HEK293 (cell line): ENCODE measurements around the gene ESRRA.
A peak's percentile ranks its signal among the peaks of the same experiment; 100 is the strongest.

Source experiments
- GLIS1 ChIP-seq: fragments of 450-650 bp; formaldehyde crosslinking; IDR thresholded peaks from 2 replicates; pipeline ENCODE4 v1.5.1; 2016; ENCODE audit warnings: missing biosample characterization, missing genetic modification characterization
- KLF16 ChIP-seq: fragments of 450-650 bp; formaldehyde crosslinking; IDR thresholded peaks from 2 replicates; pipeline ENCODE4 v1.5.1; 2017; ENCODE audit warnings: missing biosample characterization, missing genetic modification characterization
- KLF7 ChIP-seq: fragments of 450-650 bp; formaldehyde crosslinking; IDR thresholded peaks from 2 replicates; pipeline ENCODE4 v1.5.1; 2016; ENCODE audit warnings: missing biosample characterization, missing genetic modification characterization, borderline replicate concordance
- PATZ1 ChIP-seq: fragments of 450-650 bp; formaldehyde crosslinking; IDR thresholded peaks from 2 replicates; pipeline ENCODE4 v1.5.1; 2016; ENCODE audit warnings: missing biosample characterization, missing genetic modification characterization
- SP3 ChIP-seq: fragments of 450-650 bp; formaldehyde crosslinking; IDR thresholded peaks from 2 replicates; pipeline ENCODE4 v1.5.1; 2016; ENCODE audit warnings: missing biosample characterization, missing genetic modification characterization
- ZFP37 ChIP-seq: fragments of 450-650 bp; formaldehyde crosslinking; IDR thresholded peaks from 2 replicates; pipeline ENCODE4 v1.5.1; 2016; ENCODE audit warnings: missing biosample characterization, missing genetic modification characterization
- ZNF114 ChIP-seq: fragments of 450-650 bp; formaldehyde crosslinking; IDR thresholded peaks from 2 replicates; pipeline ENCODE4 v1.5.0; 2017; ENCODE audit warnings: missing biosample characterization, missing genetic modification characterization
- ZNF2 ChIP-seq: fragments of 450-650 bp; formaldehyde crosslinking; IDR thresholded peaks from 2 replicates; pipeline ENCODE4 v1.5.1; 2016; ENCODE audit warnings: missing biosample characterization, missing genetic modification characterization
- ZNF202 ChIP-seq: fragments of 450-650 bp; formaldehyde crosslinking; IDR thresholded peaks from 2 replicates; pipeline ENCODE4 v1.5.1; 2016; ENCODE audit warnings: missing biosample characterization, missing genetic modification characterization, borderline replicate concordance
- ZNF211 ChIP-seq: fragments of 450-650 bp; formaldehyde crosslinking; IDR thresholded peaks from 2 replicates; pipeline ENCODE4 v1.5.1; 2016; ENCODE audit warnings: low read depth, missing biosample characterization, missing genetic modification characterization
- ZNF362 ChIP-seq: fragments of 450-650 bp; formaldehyde crosslinking; IDR thresholded peaks from 2 replicates; pipeline ENCODE4 v1.5.1; 2016; ENCODE audit warnings: missing biosample characterization, missing genetic modification characterization
- ZNF488 ChIP-seq: fragments of 450-650 bp; formaldehyde crosslinking; IDR thresholded peaks from 2 replicates; pipeline ENCODE4 v1.5.1; 2016; ENCODE audit warnings: missing biosample characterization, missing genetic modification characterization
- ZNF529 ChIP-seq: fragments of 450-650 bp; formaldehyde crosslinking; IDR thresholded peaks from 2 replicates; pipeline ENCODE4 v1.5.1; 2017; ENCODE audit warnings: missing genetic modification characterization, missing biosample characterization; ENCODE audit not compliant: insufficient replicate concordance
- ZNF677 ChIP-seq: fragments of 450-650 bp; IDR thresholded peaks from 2 replicates; pipeline ENCODE4 v1.5.0; 2018; ENCODE audit warnings: missing biosample characterization, mild to moderate bottlenecking, missing genetic modification characterization, moderate library complexity
- ZNF777 ChIP-seq: fragments of 450-650 bp; formaldehyde crosslinking; IDR thresholded peaks from 2 replicates; pipeline ENCODE4 v1.5.1; 2017; ENCODE audit warnings: missing biosample characterization, missing genetic modification characterization, borderline replicate concordance
- ZSCAN16 ChIP-seq: fragments of 450-650 bp; formaldehyde crosslinking; IDR thresholded peaks from 2 replicates; pipeline ENCODE4 v1.5.1; 2016; ENCODE audit warnings: missing biosample characterization, missing genetic modification characterization
- TF ChIP-seq, protein P1 (sequence below): fragments of 450-650 bp; formaldehyde crosslinking; IDR thresholded peaks from 2 replicates; pipeline ENCODE4 v1.5.1; 2016; ENCODE audit warnings: missing biosample characterization, missing genetic modification characterization, low read depth
- TF ChIP-seq, protein P2 (sequence below): fragments of 450-650 bp; formaldehyde crosslinking; IDR thresholded peaks from 2 replicates; pipeline ENCODE4 v1.5.1; 2016; ENCODE audit warnings: missing biosample characterization, missing genetic modification characterization
- TF ChIP-seq, protein P3 (sequence below): fragments of 450-650 bp; formaldehyde crosslinking; optimal IDR thresholded peaks from 2 replicates; pipeline ENCODE3; 2016; ENCODE audit warnings: missing biosample characterization, mild to moderate bottlenecking, missing genetic modification characterization
- TF ChIP-seq, protein P4 (sequence below): fragments of 450-650 bp; formaldehyde crosslinking; IDR thresholded peaks from 2 replicates; pipeline ENCODE4 v1.5.1; 2016; ENCODE audit warnings: missing biosample characterization, missing genetic modification characterization
- TF ChIP-seq, protein P5 (sequence below): fragments of 450-650 bp; formaldehyde crosslinking; IDR thresholded peaks from 2 replicates; pipeline ENCODE4 v1.5.1; 2016; ENCODE audit warnings: missing biosample characterization, missing genetic modification characterization

ESRRA gene

DNA sequence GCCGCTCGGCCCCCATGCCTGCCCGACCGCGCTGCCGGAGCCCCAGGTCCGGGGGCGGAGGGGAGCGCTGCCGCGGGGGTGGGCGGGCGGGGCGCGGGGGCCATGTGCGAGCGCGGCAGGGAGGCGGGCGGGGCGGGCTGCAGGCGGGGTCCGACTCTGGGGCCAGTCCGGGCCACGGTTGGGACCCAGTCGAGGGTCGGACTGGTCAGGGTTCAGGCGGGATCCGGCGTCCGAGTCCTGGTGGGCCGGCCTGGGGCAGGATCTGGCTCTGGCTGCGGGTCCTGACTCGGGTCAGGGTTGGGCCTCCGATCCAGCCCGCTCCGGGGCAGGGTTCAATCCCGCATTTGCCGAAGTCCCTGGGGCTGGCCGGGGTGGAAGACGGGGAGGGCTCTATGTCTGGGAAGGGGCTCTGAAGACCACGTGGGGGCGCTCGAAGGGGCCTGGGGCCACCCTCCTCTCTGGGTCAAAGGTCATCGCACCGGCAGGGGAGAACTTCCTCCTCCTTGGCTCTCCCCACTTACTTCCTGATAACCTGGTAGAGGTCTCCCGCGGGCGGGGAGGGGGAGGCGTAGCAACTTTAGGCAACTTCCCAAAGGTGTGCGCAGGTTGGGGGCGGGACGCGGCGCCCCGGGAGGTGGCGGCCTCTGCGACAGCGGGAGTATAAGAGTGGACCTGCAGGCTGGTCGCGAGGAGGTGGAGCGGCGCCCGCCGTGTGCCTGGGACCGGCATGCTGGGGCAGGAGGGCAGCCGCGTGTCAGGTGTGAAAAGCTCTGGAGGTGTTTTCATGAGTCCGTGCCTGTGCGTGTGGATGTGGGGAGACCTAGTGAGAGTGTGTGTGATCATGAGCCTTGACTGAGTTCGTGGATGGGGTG is 603 bp downstream of the ESRRA start (continued):
- no peak for TF ChIP-seq ZNF488 (tag by site-specific recombination)
- TF ChIP-seq, protein P1, sequence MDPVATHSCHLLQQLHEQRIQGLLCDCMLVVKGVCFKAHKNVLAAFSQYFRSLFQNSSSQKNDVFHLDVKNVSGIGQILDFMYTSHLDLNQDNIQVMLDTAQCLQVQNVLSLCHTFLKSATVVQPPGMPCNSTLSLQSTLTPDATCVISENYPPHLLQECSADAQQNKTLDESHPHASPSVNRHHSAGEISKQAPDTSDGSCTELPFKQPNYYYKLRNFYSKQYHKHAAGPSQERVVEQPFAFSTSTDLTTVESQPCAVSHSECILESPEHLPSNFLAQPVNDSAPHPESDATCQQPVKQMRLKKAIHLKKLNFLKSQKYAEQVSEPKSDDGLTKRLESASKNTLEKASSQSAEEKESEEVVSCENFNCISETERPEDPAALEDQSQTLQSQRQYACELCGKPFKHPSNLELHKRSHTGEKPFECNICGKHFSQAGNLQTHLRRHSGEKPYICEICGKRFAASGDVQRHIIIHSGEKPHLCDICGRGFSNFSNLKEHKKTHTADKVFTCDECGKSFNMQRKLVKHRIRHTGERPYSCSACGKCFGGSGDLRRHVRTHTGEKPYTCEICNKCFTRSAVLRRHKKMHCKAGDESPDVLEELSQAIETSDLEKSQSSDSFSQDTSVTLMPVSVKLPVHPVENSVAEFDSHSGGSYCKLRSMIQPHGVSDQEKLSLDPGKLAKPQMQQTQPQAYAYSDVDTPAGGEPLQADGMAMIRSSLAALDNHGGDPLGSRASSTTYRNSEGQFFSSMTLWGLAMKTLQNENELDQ, result no peak
- TF ChIP-seq, protein P2, sequence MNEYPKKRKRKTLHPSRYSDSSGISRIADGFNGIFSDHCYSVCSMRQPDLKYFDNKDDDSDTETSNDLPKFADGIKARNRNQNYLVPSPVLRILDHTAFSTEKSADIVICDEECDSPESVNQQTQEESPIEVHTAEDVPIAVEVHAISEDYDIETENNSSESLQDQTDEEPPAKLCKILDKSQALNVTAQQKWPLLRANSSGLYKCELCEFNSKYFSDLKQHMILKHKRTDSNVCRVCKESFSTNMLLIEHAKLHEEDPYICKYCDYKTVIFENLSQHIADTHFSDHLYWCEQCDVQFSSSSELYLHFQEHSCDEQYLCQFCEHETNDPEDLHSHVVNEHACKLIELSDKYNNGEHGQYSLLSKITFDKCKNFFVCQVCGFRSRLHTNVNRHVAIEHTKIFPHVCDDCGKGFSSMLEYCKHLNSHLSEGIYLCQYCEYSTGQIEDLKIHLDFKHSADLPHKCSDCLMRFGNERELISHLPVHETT (tag by site-specific recombination), result no peak
- no peak for TF ChIP-seq ZNF114
- TF ChIP-seq ZNF202 (tag by site-specific recombination), result no peak
- no peak for TF ChIP-seq ZNF2 (tag by site-specific recombination)
- peak; percentile 89 for TF ChIP-seq GLIS1 (tag by site-specific recombination)
- no peak for TF ChIP-seq KLF7 (tag by site-specific recombination)
- TF ChIP-seq, protein P3, sequence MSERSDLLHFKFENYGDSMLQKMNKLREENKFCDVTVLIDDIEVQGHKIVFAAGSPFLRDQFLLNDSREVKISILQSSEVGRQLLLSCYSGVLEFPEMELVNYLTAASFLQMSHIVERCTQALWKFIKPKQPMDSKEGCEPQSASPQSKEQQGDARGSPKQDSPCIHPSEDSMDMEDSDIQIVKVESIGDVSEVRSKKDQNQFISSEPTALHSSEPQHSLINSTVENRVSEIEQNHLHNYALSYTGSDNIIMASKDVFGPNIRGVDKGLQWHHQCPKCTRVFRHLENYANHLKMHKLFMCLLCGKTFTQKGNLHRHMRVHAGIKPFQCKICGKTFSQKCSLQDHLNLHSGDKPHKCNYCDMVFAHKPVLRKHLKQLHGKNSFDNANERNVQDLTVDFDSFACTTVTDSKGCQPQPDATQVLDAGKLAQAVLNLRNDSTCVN (tag by site-specific recombination), result peak; percentile 41
- TF ChIP-seq, protein P4, sequence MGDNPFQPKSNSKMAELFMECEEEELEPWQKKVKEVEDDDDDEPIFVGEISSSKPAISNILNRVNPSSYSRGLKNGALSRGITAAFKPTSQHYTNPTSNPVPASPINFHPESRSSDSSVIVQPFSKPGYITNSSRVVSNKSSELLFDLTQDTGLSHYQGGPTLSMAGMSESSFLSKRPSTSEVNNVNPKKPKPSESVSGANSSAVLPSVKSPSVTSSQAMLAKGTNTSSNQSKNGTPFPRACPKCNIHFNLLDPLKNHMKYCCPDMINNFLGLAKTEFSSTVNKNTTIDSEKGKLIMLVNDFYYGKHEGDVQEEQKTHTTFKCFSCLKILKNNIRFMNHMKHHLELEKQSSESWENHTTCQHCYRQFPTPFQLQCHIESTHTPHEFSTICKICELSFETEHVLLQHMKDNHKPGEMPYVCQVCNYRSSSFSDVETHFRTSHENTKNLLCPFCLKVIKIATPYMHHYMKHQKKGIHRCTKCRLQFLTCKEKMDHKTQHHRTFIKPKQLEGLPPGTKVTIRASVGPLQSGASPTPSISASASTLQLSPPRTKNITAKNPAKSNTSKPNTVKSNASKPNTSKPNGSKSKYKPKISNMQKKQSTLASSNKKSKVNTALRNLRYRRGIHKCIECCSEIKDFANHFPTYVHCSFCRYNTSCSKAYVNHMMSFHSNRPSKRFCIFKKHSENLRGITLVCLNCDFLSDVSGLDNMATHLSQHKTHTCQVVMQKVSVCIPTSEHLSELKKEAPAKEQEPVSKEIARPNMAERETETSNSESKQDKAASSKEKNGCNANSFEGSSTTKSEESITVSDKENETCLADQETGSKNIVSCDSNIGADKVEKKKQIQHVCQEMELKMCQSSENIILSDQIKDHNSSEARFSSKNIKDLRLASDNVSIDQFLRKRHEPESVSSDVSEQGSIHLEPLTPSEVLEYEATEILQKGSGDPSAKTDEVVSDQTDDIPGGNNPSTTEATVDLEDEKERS, result no peak
- TF ChIP-seq ZNF677, result no peak
- peak; percentile 63 for TF ChIP-seq PATZ1 (tag by site-specific recombination)
- TF ChIP-seq SP3 (tag by site-specific recombination), result peak; percentile 72
- no peak for TF ChIP-seq ZNF777 (tag by site-specific recombination)
- TF ChIP-seq ZFP37 (tag by site-specific recombination), result no peak
- no peak for TF ChIP-seq KLF16 (tag by site-specific recombination)
- TF ChIP-seq ZNF211 (tag by site-specific recombination), result no peak
- TF ChIP-seq ZNF529, result no peak
- TF ChIP-seq, protein P5, sequence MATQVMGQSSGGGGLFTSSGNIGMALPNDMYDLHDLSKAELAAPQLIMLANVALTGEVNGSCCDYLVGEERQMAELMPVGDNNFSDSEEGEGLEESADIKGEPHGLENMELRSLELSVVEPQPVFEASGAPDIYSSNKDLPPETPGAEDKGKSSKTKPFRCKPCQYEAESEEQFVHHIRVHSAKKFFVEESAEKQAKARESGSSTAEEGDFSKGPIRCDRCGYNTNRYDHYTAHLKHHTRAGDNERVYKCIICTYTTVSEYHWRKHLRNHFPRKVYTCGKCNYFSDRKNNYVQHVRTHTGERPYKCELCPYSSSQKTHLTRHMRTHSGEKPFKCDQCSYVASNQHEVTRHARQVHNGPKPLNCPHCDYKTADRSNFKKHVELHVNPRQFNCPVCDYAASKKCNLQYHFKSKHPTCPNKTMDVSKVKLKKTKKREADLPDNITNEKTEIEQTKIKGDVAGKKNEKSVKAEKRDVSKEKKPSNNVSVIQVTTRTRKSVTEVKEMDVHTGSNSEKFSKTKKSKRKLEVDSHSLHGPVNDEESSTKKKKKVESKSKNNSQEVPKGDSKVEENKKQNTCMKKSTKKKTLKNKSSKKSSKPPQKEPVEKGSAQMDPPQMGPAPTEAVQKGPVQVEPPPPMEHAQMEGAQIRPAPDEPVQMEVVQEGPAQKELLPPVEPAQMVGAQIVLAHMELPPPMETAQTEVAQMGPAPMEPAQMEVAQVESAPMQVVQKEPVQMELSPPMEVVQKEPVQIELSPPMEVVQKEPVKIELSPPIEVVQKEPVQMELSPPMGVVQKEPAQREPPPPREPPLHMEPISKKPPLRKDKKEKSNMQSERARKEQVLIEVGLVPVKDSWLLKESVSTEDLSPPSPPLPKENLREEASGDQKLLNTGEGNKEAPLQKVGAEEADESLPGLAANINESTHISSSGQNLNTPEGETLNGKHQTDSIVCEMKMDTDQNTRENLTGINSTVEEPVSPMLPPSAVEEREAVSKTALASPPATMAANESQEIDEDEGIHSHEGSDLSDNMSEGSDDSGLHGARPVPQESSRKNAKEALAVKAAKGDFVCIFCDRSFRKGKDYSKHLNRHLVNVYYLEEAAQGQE (tag by site-specific recombination), result no peak
- no peak for TF ChIP-seq ZNF362
- TF ChIP-seq ZSCAN16 (tag by site-specific recombination), result no peak
